IPS DF 19.7 (cell line): Measurements from ENCODE around the gene PIP5K1C.

Source experiments
- DNase-seq: peaks from one replicate; pipeline ENCODE4 v3.0.0-alpha.2; 2013; ENCODE audit warnings: low read depth, low spot score

Gene PIP5K1C, protein sequence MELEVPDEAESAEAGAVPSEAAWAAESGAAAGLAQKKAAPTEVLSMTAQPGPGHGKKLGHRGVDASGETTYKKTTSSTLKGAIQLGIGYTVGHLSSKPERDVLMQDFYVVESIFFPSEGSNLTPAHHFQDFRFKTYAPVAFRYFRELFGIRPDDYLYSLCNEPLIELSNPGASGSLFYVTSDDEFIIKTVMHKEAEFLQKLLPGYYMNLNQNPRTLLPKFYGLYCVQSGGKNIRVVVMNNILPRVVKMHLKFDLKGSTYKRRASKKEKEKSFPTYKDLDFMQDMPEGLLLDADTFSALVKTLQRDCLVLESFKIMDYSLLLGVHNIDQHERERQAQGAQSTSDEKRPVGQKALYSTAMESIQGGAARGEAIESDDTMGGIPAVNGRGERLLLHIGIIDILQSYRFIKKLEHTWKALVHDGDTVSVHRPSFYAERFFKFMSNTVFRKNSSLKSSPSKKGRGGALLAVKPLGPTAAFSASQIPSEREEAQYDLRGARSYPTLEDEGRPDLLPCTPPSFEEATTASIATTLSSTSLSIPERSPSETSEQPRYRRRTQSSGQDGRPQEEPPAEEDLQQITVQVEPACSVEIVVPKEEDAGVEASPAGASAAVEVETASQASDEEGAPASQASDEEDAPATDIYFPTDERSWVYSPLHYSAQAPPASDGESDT

DNA sequence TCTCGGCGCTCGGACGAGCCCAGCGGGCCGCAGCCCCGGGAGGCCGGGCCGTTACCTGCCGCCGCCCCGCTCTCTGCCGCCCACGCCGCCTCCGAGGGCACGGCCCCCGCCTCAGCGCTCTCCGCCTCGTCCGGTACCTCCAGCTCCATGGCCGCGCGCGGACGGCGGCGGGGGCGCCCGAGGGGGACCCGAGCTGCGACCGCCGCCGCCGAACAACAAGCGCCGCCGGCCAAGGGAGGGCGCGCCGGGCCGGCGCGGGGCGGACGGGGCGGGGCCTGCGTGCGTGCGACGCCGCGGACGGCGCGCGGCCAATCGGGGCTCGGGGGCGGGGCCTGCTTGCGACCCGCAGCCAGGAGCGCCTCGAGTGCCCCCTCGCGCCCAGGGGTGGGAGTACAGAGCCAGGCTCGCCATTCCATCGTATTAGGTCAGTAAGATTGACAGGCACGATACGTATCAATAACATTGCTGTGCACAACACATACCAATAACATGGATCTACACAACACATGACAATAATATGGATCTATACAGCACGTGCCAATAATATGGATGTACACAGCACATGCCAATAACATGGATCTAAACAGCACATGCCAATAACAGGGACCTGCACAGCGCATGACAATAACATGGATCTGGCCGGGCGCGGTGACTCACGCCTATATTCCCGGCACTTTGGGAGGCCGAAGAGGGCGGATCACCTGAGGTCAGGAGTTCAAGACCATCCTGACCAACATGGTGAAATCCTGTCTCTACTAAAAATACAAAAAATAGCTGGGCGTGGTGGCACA is at the start of gene PIP5K1C:
TSS of gene PIP5K1C (minus strand) at position 227 of the 791 bp plus-strand sequence. CDS start at position 149, 78 bp downstream.
- DNase-seq = no peak

DNA sequence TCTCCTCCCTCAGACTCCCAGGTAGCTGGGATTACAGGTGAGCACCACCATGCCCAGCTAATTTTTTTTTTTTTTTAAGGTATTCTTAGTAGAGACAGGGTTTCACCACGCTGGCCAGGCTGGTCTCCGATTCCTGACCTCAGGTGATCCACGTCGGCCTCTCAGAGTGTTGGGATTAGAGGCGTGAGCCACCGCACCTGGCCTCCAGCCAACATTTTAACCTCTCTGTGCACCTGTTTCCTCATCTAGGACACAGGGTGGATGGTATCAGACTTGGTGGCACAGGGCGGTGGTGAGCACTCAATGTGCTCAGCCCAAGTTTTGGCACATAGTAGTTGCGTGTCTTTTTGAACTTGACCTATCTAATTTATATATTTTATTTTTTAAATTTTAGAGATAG is 48.7 kb upstream of the PIP5K1C start:
- DNase-seq = no peak

DNA sequence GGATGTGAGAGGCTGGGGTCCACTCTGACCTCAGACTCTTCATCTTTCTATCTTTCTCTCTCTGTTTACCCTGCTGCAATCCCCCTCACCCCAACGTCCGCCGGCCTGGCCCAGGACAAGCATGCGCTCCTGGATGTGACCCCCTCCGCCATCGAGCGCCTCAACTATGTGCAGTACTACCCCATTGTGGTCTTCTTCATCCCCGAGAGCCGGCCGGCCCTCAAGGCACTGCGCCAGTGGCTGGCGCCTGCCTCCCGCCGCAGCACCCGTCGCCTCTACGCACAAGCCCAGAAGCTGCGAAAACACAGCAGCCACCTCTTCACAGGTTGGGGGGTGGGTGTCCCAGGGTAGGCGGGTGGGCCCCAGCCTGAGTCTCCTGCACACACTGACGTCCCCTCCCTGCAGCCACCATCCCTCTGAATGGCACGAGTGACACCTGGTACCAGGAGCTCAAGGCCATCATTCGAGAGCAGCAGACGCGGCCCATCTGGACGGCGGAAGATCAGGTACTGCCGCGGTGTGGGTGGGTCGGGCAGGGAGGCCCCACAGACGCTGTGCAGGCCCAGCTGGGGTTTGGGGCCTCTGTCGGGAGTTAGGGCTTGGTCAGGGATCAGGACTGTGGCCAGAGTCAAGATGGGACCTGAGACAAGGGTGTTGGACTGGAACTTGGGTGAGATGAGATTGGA is 46.2 kb upstream of the PIP5K1C start:
- DNase-seq = no peak

DNA sequence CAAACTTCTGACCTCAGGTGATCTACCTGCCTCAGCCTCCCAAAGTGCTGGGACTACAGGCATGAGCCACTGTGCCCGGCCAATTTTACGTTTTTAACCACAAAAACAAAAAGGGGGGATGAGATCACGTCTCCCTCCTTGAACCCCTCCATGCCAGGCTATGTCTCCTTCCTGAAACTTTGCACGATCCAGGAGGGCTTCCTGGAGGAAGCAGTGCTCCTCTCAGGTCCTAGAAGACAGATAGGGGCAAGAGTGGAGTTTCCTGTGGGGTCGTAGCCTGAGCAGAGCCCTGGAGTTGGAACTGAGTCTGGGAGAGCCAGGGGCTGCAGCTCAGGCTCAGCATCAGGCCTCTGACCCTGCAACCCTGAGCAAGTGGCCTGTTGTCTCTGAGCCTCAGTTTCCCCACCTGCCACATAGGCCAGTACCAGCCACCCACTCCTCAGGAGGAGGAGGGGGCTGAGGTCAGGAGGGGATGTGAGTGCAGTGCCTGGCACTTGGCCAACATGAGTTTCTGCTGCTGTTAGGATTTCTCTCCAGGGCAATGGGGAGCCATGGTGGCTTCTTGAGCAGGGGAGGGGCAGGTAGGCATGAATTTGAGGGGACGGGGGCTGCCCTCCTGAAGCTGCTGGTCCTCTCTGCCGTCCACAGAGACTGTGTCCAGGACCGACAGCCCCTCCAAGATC is 45.2 kb upstream of the PIP5K1C start:
- no peak for DNase-seq

DNA sequence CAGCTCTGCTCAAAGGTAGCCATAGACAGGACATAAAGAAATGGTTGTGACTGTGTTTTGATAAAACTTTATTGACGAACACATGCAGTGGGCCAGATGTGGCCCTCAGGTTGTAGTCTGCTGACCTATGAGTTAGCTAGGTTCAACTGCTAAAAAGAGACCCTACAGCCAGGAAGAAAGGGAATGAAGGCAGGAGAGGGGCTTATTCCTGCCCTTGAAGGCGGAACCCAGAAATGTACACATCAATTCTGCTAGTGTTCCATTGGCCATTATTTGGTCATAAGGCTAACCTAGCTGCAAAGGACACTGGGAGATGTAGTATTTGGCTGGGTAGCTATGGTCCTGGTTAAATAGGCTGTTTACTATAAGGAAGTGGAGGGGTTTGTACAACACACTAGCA is 43.2 kb upstream of the PIP5K1C start:
- DNase-seq = no peak

DNA sequence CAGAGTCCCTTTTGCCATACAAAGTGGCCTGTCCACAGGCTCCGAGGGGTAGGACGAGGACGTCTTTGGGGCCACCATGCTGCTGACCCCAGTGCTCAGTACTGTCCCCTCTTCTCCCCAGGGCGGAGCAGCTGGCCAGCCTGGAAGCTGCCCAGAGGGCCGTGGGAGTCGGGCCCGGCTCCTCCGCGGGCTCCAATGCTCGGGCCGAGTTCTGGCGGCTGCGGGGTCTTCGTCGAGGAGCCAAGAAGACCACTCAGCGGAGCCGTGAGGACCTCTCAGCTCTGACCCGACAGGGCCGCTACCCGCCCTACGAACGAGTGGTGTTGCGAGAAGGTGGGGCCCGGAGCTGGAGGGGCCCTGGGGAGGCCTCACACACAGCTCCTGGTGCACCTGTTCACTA is 40.2 kb upstream of the PIP5K1C start:
- DNase-seq = no peak

DNA sequence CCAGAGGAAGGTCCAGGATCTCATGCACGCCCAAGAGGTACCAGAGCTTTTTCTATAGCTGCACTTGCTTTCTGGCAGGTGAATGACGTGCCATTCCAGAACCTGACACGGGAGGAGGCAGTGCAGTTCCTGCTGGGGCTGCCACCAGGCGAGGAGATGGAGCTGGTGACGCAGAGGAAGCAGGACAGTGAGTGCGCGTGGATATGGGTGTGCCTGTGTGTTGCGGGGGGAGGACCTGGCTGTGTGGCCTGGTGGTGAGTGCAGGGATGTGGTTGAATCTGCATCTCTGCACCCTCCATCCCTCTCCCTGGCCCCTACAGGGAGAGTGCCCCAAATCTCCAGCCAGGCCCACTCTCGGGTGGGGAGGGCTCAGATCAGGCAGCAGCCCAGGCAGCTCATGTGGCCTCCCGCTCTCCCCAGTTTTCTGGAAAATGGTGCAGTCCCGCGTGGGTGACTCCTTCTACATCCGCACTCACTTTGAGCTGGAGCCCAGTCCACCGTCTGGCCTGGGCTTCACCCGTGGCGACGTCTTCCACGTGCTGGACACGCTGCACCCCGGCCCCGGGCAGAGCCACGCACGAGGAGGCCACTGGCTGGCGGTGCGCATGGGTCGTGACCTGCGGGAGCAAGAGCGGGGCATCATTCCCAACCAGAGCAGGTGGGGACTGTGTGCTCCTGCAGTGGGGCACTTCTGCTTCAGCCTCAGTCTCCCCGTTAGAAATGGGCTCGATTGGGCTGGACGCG is 38.4 kb upstream of the PIP5K1C start:
- no peak for DNase-seq

DNA sequence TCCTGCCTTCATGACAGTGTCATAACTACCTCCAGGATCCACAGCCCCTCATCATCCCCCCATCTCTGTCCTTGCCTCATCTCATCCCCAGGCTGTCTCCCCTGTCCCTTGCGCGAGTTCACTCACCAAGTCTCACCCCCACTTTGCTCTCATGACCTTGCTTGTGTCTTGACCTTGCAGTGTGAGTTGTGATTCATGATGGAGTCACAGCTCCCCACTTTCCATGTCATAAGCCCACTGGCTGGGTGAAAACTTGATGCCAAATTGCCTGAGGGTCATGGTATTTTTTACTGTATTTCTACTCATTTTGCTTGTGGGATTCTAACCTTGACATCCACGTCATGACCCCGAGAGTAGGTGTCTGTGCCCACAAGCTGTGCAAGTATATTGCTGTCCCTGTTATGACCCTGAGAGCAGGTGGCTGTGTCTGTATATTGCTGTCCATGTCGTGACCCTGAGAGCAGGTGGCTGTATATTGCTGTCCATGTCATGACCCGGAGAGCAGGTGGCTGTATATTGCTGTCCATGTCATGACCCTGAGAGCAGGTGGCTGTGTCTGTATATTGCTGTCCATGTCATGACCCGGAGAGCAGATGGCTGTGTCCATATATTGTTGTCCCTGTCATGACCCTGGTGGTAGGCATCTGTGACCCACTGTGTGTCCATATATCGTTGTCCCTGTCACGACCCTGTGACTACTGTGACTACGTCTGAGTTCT is 37.4 kb upstream of the PIP5K1C start:
- no peak for DNase-seq

DNA sequence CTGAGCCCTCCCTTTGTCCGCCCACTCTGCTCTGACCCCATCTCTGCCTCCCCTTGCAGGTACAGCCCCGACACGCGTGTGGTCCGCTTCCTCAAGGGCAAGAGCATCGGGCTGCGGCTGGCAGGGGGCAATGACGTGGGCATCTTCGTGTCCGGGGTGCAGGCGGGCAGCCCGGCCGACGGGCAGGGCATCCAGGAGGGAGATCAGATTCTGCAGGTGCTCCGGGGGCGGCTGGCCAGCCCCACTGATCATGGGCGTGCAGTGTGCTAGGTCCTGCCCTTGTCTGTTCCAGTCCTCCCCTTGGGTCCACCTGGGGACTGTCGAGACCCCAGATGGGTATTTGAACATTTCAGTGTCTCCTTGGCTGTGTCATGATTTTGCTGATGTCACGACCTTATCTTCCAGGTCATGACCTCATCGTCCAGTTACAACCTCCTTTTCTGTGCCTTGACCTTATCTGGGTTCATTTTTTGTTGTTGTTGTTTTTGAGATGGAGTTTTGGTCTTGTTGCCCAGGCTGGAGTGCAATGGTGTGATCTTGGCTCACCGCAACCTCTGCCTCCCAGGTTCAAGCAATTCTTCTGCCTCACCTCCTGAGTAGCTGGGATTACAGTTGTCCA is 35.9 kb upstream of the PIP5K1C start:
- no peak for DNase-seq

DNA sequence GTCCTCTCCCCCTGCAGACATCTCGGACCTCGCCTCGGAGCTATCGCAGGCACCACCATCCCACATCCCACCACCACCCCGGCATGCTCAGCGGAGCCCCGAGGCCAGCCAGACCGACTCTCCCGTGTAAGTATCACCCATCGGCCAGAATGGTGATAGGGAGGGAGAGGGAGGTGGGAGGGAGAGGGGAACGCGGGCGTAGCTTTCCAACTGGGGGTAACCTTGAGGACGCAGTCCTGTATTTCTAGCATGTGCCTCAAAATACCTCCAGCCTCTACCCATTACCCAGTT is 34.0 kb upstream of the PIP5K1C start:
- no peak for DNase-seq

DNA sequence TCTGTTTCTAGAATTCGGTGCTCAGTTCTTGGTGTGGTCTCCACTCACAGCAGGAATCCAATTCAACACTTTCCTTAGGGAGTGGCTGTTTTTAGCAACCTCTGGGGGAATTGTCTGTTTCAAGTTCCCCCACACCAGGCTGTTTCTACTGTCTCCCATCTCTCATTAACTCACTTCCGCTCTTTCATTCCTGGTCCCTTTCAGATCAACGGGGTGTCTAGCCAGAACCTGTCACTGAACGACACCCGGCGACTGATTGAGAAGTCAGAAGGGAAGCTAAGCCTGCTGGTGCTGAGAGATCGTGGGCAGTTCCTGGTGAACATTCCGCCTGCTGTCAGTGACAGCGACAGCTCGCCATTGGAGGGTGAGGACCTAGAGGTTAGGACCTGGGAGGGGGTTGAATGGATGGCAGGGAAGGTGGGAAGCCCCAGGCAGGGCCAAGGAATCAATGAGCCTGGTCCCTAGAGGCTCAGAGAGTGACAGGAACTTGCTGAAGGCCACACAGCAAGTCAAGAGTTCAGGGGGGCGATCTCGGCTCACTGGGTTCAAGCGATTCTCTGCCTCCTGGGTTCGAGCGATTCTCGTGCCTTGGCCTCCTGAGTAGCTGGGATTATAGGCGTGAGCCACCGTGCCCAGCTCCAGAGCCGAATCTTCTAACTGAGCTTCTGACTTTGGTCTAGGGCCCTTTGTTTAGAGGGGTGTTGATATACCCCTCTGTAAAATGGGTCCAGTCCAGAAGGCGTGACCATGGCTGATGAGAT is 33.5 kb upstream of the PIP5K1C start:
- no peak for DNase-seq

DNA sequence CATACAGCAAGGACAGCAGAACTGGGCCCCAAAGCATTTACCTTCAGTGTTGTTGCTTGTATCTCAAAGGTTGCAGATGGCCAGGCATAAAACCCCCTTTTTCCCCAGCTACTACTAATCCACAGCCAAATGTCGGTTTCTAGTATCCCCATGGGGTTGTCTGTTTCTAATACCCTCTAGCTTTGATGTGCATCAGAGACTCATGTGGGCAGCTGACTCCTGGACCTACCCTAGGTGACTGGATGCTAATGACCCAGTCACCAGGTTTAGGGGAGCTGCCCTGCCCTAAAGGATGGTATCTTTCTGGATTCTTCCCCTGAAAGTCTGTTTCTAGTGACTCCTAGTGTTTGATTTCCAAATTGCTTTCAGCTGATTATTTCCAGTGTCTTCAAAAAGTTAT is 31.8 kb upstream of the PIP5K1C start:
- DNase-seq = no peak

DNA sequence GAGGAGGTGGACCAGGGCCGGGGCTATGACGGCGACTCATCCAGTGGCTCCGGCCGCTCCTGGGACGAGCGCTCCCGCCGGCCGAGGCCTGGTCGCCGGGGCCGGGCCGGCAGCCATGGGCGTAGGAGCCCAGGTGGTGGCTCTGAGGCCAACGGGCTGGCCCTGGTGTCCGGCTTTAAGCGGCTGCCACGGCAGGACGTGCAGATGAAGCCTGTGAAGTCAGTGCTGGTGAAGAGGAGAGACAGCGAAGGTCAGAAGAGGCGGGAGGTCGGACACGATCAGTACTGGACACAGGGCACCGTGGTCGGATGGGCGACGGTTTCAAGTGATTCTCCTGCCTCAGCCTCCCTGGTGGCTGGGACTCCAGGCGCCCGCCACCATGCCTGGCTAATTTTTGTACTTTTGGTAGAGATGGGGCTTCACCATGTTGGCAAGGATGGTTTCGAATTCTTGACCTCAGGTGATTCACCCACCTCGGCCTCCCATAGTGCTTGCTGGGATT is 30.2 kb upstream of the PIP5K1C start:
- DNase-seq = no peak

DNA sequence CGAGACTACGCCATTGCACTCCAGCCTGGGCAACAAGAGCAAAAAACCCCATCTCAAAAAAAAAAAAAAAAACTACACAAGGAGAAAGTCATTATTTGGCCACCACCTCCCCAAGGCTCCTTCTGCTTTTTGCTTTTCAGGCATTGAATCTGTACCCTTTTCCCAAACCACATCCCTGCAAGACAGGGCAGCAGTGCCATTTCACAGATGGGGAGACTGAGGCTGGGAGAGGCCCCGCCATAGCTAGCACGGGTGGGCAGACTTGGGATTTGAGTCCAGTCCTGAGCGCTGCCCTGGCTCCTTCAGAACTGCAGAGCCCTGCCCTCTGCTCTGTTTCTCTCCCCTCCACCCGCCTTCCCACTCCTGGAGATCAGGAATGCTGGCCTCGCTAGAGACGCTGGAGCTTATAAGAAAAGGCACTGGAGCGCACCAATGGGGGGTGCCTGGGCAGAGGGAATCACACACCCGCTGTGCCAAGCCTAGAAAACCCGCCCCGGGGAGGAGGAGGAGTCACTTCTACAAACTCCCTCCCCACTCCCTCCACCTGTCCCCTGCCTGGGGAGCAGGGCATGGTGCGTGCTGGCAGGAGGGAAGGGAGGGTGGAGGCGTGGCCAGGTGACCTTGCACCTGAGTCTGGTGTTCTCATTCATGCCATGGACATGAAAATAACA is 25.5 kb upstream of the PIP5K1C start:
- no peak for DNase-seq

DNA sequence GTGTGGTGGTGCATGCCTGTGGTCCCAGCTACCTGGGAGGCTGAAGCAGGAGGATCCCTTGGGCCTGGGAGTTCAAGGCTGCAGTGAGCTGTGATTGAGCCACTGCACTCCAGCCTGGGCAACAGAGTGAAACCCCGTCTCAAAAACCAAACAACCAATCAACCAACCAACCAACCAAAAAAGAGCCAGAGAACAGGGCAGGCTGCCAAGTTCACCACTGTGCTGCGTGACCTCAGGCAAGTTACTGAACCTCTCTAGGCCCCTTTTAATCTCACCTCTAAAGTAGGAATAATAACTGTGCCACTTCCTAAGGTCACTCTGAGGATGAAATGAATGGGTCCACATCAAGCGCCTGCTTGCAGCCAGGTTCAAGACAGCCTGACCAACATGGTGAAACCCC is 24.9 kb upstream of the PIP5K1C start:
- DNase-seq = no peak

DNA sequence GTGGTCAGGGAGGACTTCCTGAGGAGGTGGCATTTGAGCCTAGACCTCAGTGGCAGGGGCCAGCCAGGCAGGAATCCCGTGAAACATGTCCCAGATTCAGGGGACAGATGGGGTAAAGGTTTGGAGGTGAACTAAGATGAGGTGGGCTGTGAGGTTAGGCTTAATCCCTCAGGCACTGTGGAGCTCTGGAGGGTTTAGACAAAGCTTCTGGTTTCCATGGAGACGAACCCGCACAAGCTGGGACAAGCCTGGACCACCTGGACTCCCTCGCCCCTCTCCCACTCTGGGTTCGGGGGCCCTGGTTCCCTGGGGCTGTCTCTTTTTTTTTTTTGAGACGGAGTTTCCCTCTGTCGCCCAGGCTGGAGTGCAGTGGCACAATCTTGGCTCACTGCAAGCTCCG is 23.6 kb upstream of the PIP5K1C start:
- no peak for DNase-seq

DNA sequence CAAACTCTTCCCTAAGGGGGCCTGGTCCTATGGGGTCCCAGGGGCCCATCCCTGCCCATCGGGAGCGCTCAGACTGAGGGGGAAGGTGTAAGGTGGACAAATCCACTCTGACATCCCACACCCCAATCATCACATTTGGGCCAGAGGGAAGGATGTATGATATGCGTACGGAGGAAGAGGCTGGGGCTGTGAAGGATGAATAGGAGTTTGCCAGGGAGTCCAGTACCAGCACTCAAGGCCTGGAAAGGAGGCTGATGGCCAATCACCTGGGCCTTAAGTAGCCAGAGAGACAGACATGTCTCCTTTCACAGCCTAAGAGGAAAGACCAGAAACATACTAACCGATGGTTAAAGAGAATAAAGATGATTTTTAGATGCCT is 22.8 kb upstream of the PIP5K1C start:
- DNase-seq = no peak

DNA sequence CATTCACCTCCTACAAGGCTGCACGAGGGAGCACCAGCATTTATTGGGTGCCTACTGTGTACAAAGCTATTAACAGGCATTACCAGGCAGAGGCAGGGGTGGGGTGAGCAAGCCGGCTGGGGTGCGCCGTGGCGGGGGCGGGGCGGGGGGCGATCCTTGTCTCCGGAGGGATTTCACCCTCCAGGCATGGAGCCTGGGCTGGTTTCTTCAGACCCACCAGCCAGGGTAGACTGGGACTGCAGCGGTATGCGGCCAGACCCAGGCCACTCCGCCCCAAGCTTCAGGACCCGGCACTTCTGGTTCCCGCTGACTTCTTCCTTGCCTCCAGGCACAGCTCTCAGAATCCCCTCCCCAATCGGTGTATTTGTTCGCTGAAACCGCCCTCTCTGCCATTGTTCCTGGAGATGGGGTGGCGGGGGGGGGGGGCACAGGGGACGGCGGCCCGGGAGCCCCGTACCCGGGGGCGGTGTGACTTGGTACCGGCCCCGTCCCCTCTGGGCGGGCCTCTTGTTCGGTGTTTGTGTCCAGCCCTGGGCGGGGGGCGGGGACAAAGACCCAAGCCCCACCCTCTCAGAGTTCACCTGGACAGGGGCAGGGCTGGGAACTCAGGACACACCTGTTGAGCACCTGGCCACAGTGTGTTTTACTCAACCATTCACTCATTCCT is 22.3 kb upstream of the PIP5K1C start:
- no peak for DNase-seq
